ENCODE results near the gene ERC1. TPM values are rescaled to one million over a fixed set of nuclear protein-coding genes. Genes with fewer than 3 reads are reported as not detected.

The ERC1 gene
- total RNA-seq, 1 experiment from 2014 or later, result 12.3 TPM

DNA sequence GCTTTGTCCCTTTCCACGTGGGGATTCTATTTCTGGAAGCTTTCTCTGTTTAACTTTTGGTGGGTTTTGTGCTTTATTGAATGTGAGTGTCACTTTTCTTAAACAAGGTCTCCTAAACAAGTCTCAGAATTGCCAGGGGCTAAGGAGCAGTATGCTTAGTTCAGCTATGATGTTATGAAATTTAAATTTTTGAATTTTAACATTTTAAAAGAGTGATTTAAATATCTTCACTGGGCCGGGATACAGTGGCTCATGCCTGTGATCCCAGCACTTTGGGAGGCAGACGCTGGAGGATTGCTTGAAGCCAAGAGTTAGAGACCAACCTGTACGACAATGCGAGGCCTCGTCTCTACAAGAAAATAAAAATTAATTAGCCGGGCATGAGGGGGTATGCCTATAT lies 276.2 kb downstream of the ERC1 start:
- Histone ChIP-seq H3K27me3 (ENCODE audit: low read length) (no peaks in the 10 kb centered on the region), H3K36me3 (ENCODE audit: low read depth, low read length) (no peaks in the 10 kb centered on the region), H3K27ac (ENCODE audit: low read length) (no peak overlapping the region), H3K79me2 (ENCODE audit: low read length) (no peaks in the 10 kb centered on the region), H3K4me3 (ENCODE audit: low read length) (no peak overlapping the region), H3K4me2 (ENCODE audit: low read length) (no peak overlapping the region), H3K4me1 (ENCODE audit: insufficient read depth, low read length) (no peaks in the 10 kb centered on the region), H3K9me3 (ENCODE audit: low read length) (no peaks in the 10 kb centered on the region), H3F3A (ENCODE audit: low read length, unreplicated experiment) (no peaks in the 10 kb centered on the region), H3K9me2 (replicated peaks; ENCODE audit: low read length) (no peaks in the 10 kb centered on the region), H2AFZ (ENCODE audit: low read length) (no peak overlapping the region), H4K20me1 (ENCODE audit: low read length) (no peaks in the 10 kb centered on the region), H3K9ac (ENCODE audit: low read length) (no peak overlapping the region)
- DNase-seq (no peak), ATAC-seq (no peak)
- intact Hi-C loops (cut with micrococcal nuclease), result no loop called here
- no peak for TF ChIP-seq EZH2 (IDR thresholded peaks at IDR 0.05; ENCODE audit: low read length, unreplicated experiment)
- TF ChIP-seq EZH2phosphoT487 (IDR thresholded peaks at IDR 0.05; ENCODE audit: borderline replicate concordance, low read length), result no peak
- ChIA-PET POLR2A (ENCODE audit: unreplicated experiment) (no interaction called here), CTCF (no interaction called here)
- no TSS peak for BruUV-seq (replicated peaks)

DNA sequence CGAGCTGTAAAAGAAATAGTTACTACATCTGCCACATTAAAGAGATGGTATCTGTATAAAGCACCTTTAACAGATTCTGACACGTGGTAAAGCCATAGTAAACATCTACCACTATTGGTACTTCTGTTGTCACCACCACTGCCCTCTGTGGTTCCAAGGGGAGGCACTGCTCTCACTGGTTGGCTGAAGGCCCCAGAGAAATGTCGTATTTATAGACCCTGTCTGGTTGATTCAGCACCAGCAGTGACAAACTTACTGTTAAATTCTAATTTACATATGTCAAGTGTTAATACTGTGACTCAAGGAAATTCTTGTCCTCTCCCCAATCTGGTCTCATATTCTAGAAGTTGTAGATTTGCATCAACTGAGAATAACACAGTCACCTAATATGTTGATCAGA lies 281.1 kb downstream of the ERC1 start:
- no peak for ATAC-seq
- ChIA-PET CTCF (no interaction called here), POLR2A (ENCODE audit: unreplicated experiment) (no interaction called here)
- no peaks in the 10 kb centered on the region for H3K27me3 ChIP-seq (ENCODE audit: low read length)
- H3K27ac ChIP-seq (ENCODE audit: low read length), result no peak overlapping the region
- no peak overlapping the region for H2AFZ ChIP-seq (ENCODE audit: low read length)
- DNase-seq, result no peak
- H3K9ac ChIP-seq (ENCODE audit: low read length), result no peak overlapping the region
- TF ChIP-seq, protein P1, sequence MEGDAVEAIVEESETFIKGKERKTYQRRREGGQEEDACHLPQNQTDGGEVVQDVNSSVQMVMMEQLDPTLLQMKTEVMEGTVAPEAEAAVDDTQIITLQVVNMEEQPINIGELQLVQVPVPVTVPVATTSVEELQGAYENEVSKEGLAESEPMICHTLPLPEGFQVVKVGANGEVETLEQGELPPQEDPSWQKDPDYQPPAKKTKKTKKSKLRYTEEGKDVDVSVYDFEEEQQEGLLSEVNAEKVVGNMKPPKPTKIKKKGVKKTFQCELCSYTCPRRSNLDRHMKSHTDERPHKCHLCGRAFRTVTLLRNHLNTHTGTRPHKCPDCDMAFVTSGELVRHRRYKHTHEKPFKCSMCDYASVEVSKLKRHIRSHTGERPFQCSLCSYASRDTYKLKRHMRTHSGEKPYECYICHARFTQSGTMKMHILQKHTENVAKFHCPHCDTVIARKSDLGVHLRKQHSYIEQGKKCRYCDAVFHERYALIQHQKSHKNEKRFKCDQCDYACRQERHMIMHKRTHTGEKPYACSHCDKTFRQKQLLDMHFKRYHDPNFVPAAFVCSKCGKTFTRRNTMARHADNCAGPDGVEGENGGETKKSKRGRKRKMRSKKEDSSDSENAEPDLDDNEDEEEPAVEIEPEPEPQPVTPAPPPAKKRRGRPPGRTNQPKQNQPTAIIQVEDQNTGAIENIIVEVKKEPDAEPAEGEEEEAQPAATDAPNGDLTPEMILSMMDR (conservative IDR thresholded peaks at IDR 0.05; ENCODE audit: low read depth, low read length), result no peak
- TF ChIP-seq EZH2 (IDR thresholded peaks at IDR 0.05; ENCODE audit: low read length, unreplicated experiment) (no peak), EZH2phosphoT487 (IDR thresholded peaks at IDR 0.05; ENCODE audit: borderline replicate concordance, low read length) (no peak)
- no peaks in the 10 kb centered on the region for H3K4me1 ChIP-seq (ENCODE audit: insufficient read depth, low read length)
- H3K79me2 ChIP-seq (ENCODE audit: low read length), result no peaks in the 10 kb centered on the region
- H3K9me2 ChIP-seq (replicated peaks; ENCODE audit: low read length), result no peaks in the 10 kb centered on the region
- no peaks in the 10 kb centered on the region for H3K9me3 ChIP-seq (ENCODE audit: low read length)
- intact Hi-C loops (cut with micrococcal nuclease), result loop anchor here (10.0 kb wide), 1 partner anchor 273 kb away; no protein-coding TSS in a partner anchor
- no TSS peak for BruUV-seq (replicated peaks)
- H3K4me3 ChIP-seq (ENCODE audit: low read length), result no peak overlapping the region
- no peaks in the 10 kb centered on the region for H4K20me1 ChIP-seq (ENCODE audit: low read length)
- no peaks in the 10 kb centered on the region for H3K36me3 ChIP-seq (ENCODE audit: low read depth, low read length)
- H3F3A ChIP-seq (ENCODE audit: low read length, unreplicated experiment), result no peaks in the 10 kb centered on the region
- H3K4me2 ChIP-seq (ENCODE audit: low read length), result no peak overlapping the region

DNA sequence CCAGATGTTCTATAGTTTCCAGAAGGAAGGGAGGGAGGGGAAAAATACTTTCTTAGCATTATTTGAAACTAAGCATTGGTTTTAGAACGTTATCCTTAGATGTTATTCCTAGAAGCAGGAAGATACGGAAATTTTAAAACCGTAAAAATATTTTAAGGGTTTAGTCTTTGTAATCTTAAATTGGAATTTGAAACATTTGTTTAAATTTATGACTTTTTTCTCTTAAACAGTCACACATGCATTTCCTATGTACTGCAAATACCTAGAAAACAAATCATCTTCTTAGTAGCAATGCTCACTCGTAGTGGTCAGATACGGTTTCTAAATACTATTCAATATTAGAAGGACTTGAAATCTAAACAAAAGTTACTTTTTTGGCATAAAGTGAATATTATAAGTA lies 282.0 kb downstream of the ERC1 start:
- no peak overlapping the region for H2AFZ ChIP-seq (ENCODE audit: low read length)
- intact Hi-C loops (cut with micrococcal nuclease), result loop anchor here (10.0 kb wide), 1 partner anchor 272 kb away; no protein-coding TSS in a partner anchor
- POLR2A ChIA-PET (ENCODE audit: unreplicated experiment), result no interaction called here

More for the DNA sequence above, 282.0 kb downstream of the ERC1 start:
- Histone ChIP-seq H3K4me2 (ENCODE audit: low read length) (no peak overlapping the region), H3K9ac (ENCODE audit: low read length) (no peak overlapping the region), H3K36me3 (ENCODE audit: low read depth, low read length) (no peaks in the 10 kb centered on the region), H3F3A (ENCODE audit: low read length, unreplicated experiment) (no peaks in the 10 kb centered on the region), H3K9me3 (ENCODE audit: low read length) (no peaks in the 10 kb centered on the region), H3K27me3 (ENCODE audit: low read length) (no peaks in the 10 kb centered on the region), H3K27ac (ENCODE audit: low read length) (no peak overlapping the region), H3K4me3 (ENCODE audit: low read length) (no peak overlapping the region), H3K79me2 (ENCODE audit: low read length) (no peaks in the 10 kb centered on the region), H3K4me1 (ENCODE audit: insufficient read depth, low read length) (no peaks in the 10 kb centered on the region), H4K20me1 (ENCODE audit: low read length) (no peaks in the 10 kb centered on the region), H3K9me2 (replicated peaks; ENCODE audit: low read length) (no peaks in the 10 kb centered on the region)
- no peak for TF ChIP-seq EZH2phosphoT487 (IDR thresholded peaks at IDR 0.05; ENCODE audit: borderline replicate concordance, low read length)
- TF ChIP-seq, protein P1 (conservative IDR thresholded peaks at IDR 0.05; ENCODE audit: low read depth, low read length), result no peak
- TF ChIP-seq EZH2 (IDR thresholded peaks at IDR 0.05; ENCODE audit: low read length, unreplicated experiment), result no peak
- BruUV-seq (replicated peaks), result no TSS peak
- CTCF ChIA-PET, result no interaction called here
- DNase-seq (no peak), ATAC-seq (no peak)
